ENCODE results near the gene UBE2L5. TPM values are rescaled to one million over a fixed set of nuclear protein-coding genes. Genes with fewer than 3 reads are reported as not detected.

The UBE2L5 gene
- total and polyA plus RNA-seq, 2 of the 13 experiments (the other 11 are each of a cell fraction or from before 2014, with no cell fraction given): 0.13 TPM; not detected in 1

- TF ChIP-seq TBX2 (CRISPR knock-in tag; IDR thresholded peaks at IDR 0.05; ENCODE audit: borderline replicate concordance) (0 out of 2 replicates have a peak, but pooled peaks have one; percentile 32), ZMYM4 (CRISPR knock-in tag; IDR thresholded peaks at IDR 0.05) (peak; percentile 22; the same call in 1 of the 2 replicates), ZBTB4 (CRISPR knock-in tag; IDR thresholded peaks at IDR 0.05; ENCODE audit: borderline replicate concordance) (no peak), POLR2AphosphoS5 (IDR thresholded peaks at IDR 0.05; ENCODE audit: low read depth, low read length) (peak; percentile 43; the same call in 1 of the 2 replicates), ZBTB7A (CRISPR knock-in tag; IDR thresholded peaks at IDR 0.05) (no peak), ZNF629 (CRISPR knock-in tag; conservative IDR thresholded peaks at IDR 0.05) (0 out of 2 replicates have a peak, but pooled peaks have one; percentile 18), SALL2 (CRISPR knock-in tag; IDR thresholded peaks at IDR 0.05) (no peak), ZNF788 (CRISPR knock-in tag; IDR thresholded peaks at IDR 0.05; ENCODE audit: borderline replicate concordance) (0 out of 2 replicates have a peak, but pooled peaks have one; percentile 44), ZMYM3 (CRISPR knock-in tag; IDR thresholded peaks at IDR 0.05) (peak; percentile 87), TARDBP (CRISPR knock-in tag; IDR thresholded peaks at IDR 0.05) (peak; percentile 36; the same call in 1 of the 2 replicates), ARID5B (CRISPR knock-in tag; IDR thresholded peaks at IDR 0.05) (0 out of 2 replicates have a peak, but pooled peaks have one; percentile 35), ZFY (CRISPR knock-in tag; IDR thresholded peaks at IDR 0.05) (peak; percentile 69), ZNF768 (CRISPR knock-in tag; IDR thresholded peaks at IDR 0.05) (peak; percentile 46; the same call in 1 of the 2 replicates), HNF4G (IDR thresholded peaks at IDR 0.05; ENCODE audit: borderline replicate concordance, low read depth, low read length) (peak; percentile 28; the same call in 1 of the 2 replicates), HNF4G (CRISPR knock-in tag; IDR thresholded peaks at IDR 0.05; ENCODE audit: borderline replicate concordance, low read depth) (0 out of 2 replicates have a peak, but pooled peaks have one; percentile 24), ZNF772 (CRISPR knock-in tag; IDR thresholded peaks at IDR 0.05) (0 out of 2 replicates have a peak, but pooled peaks have one; percentile 41), KDM1A (CRISPR knock-in tag; IDR thresholded peaks at IDR 0.05) (0 out of 2 replicates have a peak, but pooled peaks have one; percentile 15), HDAC2 (CRISPR knock-in tag; IDR thresholded peaks at IDR 0.05) (0 out of 2 replicates have a peak, but pooled peaks have one; percentile 18), RFX1 (IDR thresholded peaks at IDR 0.05) (no peak), ZIK1 (CRISPR knock-in tag; IDR thresholded peaks at IDR 0.05; ENCODE audit: borderline replicate concordance, low read depth) (no peak), SETDB1 (CRISPR knock-in tag; IDR thresholded peaks at IDR 0.05; ENCODE audit: borderline replicate concordance) (no peak), HOXA3 (CRISPR knock-in tag; IDR thresholded peaks at IDR 0.05) (peak; percentile 48; the same call in 1 of the 2 replicates), ZNF205 (CRISPR knock-in tag; IDR thresholded peaks at IDR 0.05) (0 out of 2 replicates have a peak, but pooled peaks have one; percentile 24)
These were observed 23.7 kb upstream of the UBE2L5 start (continued) for GRCh38 chr13:30398601-30399072.

All from HepG2 (cell line).